Cerebellar nuclear complex (tissue), 1 donor: ENCODE results near the gene SORCS2.
A peak's percentile ranks its signal among the peaks of the same experiment; 100 is the strongest.

ENCODE experiments used
- DNase-seq, 2 experiments: peaks; one replicate each; lab custom pipeline; 2025; lab: John Stamatoyannopoulos, UW

The SORCS2 gene

GRCh38 chr4:7635445-7636239 is 443.3 kb downstream of the SORCS2 start:
- no peak for DNase-seq

GRCh38 chr4:7636240-7636508 is 443.8 kb downstream of the SORCS2 start:
- DNase-seq = no peak

DNA sequence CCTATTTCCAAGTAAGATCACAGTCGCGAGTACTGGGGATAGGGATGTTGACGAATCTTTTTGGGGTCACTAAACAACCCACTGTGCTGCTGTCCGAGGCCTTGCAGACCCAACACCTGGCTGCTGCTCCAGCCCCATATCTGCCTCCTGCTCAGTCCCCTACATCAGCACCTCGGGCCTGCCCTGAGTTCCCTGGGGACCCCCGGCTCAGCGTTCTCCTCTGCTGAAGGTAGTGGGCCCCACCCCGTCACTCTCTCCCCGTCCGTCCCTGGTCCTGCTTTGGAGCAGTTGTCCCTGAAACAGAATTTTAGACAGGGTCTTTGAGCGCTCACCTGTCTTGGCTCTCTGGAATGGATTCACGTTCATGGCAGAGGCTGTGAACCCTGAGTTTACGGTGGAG is 444.8 kb downstream of the SORCS2 start:
- DNase-seq = no peak

DNA sequence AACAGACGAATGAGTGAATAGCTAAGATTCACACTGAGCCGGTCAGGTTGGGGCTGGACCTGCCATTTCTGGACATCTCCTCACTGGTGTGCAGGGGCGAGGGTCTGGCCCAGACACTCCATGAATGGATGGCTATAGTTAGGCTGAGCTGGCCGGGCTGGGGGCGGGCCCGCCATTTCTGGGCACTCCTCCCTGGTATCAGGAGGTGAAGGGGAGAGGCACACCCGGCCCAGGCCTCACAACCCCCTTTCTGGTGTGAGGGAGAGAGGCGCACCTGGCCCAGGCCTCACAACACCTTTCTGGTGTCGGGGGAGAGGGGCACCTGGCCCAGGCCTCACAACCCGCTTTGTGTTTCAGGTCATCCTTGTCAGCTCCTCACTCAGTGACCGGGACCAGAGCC is 445.6 kb downstream of the SORCS2 start:
- DNase-seq = no peak

DNA sequence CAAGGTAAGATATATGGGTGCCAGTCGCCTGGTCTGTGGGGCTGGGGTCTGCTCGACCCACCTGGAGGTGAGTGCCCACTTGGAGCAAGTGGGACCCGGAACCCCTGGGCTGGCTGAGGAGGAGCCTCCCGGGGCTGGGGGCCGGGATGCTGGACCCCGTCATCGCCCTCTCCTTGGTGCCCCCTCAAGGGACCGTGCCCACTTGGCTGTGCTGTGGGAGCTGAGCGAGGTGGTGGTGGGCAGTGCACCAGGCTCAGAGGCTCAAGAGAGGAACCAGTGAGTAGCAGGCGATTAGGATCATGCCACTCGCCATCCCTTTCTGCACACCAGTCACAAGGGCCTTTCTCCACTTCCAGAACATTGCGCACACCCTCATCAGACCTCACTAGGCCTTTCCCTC is 446.2 kb downstream of the SORCS2 start:
- DNase-seq = no peak

DNA sequence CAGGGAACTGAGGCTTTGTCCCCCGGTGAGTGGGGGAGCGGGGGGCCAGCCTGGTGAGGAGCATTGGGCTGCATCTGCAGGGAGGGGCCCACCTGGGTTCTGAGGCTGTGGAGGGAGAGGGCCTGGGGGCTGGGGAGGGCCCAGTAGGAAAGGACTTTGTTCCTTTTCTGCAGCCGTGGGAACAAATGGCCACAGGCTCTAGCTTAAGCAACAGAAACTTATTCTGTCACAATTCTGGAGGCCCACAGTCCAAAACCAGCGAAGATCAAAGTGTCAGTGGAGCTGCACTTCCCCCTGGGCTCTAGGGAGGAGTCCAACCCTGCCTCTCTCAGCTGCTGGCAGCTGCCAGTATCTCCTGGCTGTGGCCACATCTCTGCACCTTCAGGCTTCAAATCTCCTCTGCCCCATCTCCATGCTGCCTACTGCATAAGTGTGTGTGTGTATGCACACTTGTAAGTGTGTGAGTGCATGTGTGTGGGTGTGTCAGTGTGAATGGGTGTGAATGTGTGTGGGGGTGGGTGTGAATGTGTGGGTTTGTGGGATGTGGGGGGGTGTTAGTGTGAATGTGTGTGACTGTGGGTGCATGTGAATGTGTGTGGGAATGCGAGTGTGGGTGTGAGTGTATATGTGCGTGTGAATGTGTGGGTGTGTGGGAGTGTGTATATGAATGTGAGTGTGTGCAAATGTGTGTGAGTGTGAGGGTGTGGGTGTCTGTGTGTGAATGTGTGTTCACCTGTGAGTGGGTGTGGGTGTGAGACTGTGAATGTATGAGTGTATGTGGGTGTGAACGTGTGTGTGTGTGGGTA is 446.8 kb downstream of the SORCS2 start:
- no peak for DNase-seq

DNA sequence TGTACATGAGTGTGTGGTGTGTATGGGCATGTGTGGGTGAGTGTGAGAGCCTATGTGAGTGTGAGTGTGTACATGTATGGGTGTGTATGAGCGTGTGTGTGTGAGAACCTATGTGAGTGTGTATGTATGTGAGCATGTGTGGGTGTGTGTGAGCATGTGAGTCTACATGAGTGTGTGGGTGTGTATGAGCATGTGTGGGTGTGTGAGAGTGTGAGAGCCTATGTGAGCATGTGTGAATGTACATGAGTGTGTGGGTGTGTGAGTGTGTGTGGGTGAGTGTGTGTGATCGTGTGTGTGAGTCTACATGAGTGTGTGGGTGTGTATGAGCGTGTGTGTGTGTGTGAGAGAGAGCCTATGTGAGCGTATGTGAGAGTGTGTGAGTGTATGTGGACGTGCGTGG is 447.8 kb downstream of the SORCS2 start:
- DNase-seq = no peak

GRCh38 chr4:7641712-7642111 is 449.4 kb downstream of the SORCS2 start:
- no peak for DNase-seq

- DNase-seq = no peak
These were observed 450.6 kb downstream of the SORCS2 start for GRCh38 chr4:7642741-7643458.

DNA sequence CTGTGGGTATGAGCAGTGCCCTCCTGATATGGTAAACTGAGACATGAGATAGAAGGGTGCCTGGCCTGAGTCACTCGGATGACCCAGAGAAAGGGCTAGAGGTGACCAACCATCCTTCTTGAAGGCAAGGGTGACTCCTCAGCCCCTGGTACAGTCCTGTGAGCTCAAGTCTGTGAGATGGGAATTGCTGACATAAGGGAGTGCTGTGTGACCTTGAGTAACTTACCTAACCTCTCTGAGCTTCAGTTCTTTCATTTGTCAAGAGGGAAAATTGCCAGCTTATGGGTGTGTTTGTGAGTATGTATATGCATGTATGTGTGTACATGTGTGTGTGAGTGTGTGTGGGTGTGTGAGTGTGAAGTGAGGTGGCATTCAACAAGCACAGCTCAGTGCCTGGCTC is 452.8 kb downstream of the SORCS2 start:
- no peak for DNase-seq

DNA sequence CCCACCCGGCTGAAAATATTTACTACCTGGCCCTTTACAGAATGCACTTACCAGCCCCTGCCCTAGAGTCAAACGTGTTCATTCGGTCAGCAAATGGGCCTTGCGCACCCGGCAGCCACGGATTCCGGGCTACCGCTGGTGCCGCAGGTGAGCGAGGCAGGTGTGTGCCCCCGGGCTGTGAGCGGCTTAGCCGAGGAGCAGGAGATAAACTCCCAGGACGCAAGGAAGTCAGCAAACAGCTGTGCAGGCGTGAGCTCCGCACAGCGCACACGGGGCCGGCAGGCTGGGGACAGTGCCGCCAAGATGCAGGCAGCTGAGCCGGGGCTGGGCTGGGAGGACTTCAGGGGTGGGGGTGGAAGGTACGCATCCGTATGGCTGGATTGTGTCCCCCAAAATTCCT is 453.6 kb downstream of the SORCS2 start:
- no peak for DNase-seq

- no peak for DNase-seq
These were observed 454.2 kb downstream of the SORCS2 start for GRCh38 chr4:7646384-7647061.

DNA sequence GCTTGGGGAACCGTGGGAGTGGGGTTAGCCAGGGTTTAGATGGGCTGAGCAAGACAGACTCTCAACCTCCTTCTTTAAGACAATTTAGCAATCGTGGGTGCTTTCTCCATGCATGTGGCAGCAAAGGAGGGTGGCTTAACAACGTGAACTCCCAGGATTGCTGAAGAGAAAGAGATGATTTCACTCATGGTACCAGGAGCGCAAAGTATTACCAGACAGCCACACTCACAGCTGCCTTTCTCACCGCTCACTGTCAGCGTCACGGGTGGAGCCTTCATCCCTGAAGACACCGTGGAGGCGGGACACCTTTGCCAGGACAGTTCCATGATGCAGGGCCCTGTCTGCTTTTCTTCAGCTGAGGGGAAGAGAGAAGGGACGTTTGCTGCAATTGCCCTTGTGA is 454.8 kb downstream of the SORCS2 start:
- no peak for DNase-seq

- DNase-seq = no peak
These were observed 455.5 kb downstream of the SORCS2 start for GRCh38 chr4:7647600-7648543.

GRCh38 chr4:7648544-7649395 is 456.4 kb downstream of the SORCS2 start:
- no peak for DNase-seq

DNA sequence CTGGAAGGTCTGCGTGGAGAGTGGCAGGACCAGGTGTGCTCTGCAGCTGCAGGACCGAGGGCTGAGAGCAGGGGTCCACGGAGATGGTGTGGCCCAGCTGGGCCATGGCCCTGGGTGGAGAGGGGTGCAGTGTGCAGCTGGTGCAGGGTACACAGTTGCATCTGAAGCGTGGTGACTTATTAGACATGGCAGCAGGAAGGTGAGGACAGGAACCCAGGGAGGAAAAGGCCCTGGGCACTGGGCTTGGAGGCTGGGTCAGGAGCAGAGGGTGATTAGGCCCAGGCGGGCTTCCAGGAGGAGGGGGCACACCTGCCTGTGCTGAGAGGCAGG is 457.0 kb downstream of the SORCS2 start:
- DNase-seq = no peak

GRCh38 chr4:7649741-7650531 is 457.6 kb downstream of the SORCS2 start:
- no peak for DNase-seq

DNA sequence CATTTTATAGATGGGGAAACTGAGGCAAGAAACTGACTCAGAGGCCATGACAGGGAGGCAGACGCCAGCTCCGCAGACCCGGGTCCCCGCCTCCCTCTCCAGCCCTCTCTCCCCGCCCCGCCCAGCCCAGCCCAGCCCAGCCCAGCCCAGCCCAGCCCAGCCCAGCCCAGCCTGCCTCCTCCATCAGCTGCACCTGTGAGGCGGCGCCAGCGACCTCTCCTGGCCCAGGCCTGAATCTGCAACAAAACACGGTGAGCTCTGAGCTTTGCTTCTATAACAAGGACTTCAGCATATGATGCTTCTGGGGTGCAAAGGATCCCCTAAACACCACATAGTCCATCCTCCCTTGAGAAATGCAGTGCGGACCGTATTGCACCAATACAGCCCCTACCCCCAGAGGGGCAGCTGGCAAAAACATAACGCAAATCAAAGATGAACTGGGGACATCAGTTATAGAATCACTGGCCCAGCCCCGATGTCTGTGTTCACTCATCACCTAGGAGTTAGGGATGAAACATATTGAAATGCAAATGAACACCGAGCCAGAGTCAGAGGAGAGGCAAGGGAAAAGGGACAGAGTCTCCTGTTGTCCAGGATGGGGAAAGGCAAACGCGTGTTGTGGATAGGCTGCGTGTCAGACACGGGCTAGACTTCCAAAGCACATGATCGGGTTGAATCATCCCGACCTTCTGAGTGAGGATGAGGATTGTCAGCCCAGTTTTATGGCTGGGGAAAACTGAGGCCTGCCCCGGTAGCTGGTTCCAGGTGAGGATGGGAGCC is 458.5 kb downstream of the SORCS2 start:
- no peak for DNase-seq

DNA sequence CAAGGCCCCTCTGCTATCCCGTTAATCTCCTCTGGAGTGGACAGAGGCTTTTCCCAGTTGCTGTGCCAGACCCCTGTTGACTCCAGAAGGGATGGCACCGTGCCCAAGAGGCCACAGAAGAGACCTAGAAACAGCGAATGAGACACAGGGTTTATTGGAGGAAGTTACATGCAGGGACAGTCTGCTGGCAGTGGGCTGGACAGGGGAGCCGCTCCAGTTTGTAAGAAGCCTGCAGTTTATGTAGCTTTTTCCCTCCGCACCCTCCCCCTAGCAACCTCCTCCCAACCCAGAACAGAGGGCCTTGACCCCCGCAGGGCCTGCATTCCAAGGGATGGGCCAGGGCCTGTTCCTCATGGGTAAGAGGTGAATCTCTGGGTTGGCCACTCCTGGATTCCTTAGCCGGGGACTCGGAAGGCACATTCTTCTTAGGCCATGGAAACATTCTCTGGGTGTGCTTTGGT is 459.2 kb downstream of the SORCS2 start:
- DNase-seq = peak in 1 of 2 experiments; percentile 1
